CD4-positive, alpha-beta T cell (primary cell): ENCODE results near the gene RNF144B. TPM values are rescaled to one million over a fixed set of nuclear protein-coding genes. Genes with fewer than 3 reads are reported as not detected.

Experiments used
- ATAC-seq: fragments of 200-7000 bp; cut with Tn5 transposase; one replicate; pipeline ENCODE4 v1.10.0; 2022; ENCODE audit warnings: mild to moderate bottlenecking; ENCODE audit not compliant: poor library complexity
- CTCF ChIA-PET: fragments of 350-600 bp; sonication (Branson Sonifier 250); formaldehyde crosslinking; loops from one replicate; lab custom pipeline; 2021; ENCODE audit warnings: antibody characterized with exemption, inconsistent platforms; lab: Charles Lee
- POLR2A ChIA-PET: fragments of 350-600 bp; sonication (Branson Sonifier 250); formaldehyde crosslinking; loops from one replicate; lab custom pipeline; 2021; ENCODE audit warnings: antibody characterized with exemption, inconsistent platforms; lab: Charles Lee
- DNase-seq, 14 experiments: peaks; one replicate each; pipeline ENCODE4 v3.0.0-alpha.2; 2013 to 2020; ENCODE audit warnings: mixed read lengths in 2 of 14
- H3K27ac ChIP-seq, 2 donors: one replicate each; pipeline versions ENCODE4 v1.5.1 to v1.7.0; 2013; ENCODE audit warnings: low read length in 2 of 2, low read depth in 1 of 2, mild to moderate bottlenecking in 1 of 2
- H3K27me3 ChIP-seq, 2 experiments: 1 replicate in 1 of 2; 2 replicates in 1 of 2; pipeline versions ENCODE4 v1.6.1 to v1.7.0; 2013; ENCODE audit warnings: low read length in 2 of 2, control low read depth in 1 of 2, mild to moderate bottlenecking in 1 of 2, moderate library complexity in 1 of 2; ENCODE audit not compliant: insufficient read depth in 2 of 2, control insufficient read depth in 1 of 2
- H3K36me3 ChIP-seq: one replicate; pipeline ENCODE4 v1.6.1; 2013; ENCODE audit warnings: low read length, control low read depth; ENCODE audit not compliant: insufficient read depth
- H3K4me1 ChIP-seq: one replicate; pipeline ENCODE4 v1.6.1; 2013; ENCODE audit warnings: low read length, control low read depth; ENCODE audit not compliant: insufficient read depth
- H3K4me3 ChIP-seq: one replicate; pipeline ENCODE4 v1.5.1; 2013; ENCODE audit warnings: mild to moderate bottlenecking, low read length, moderate library complexity
- H3K9me3 ChIP-seq, 2 experiments: 1 replicate in 1 of 2; 2 replicates in 1 of 2; pipeline versions ENCODE4 v1.6.1 to v1.7.0; 2013; ENCODE audit warnings: low read length in 2 of 2, mild to moderate bottlenecking in 2 of 2, control low read depth in 1 of 2, moderate library complexity in 1 of 2; ENCODE audit not compliant: control insufficient read depth in 1 of 2, insufficient read depth in 1 of 2
- H3K27ac Mint-ChIP-seq: one replicate; pipeline ENCODE4 v1.8.0; 2020; ENCODE audit warnings: mixed read lengths
- H3K27me3 Mint-ChIP-seq: one replicate; pipeline ENCODE4 v1.8.0; 2021; ENCODE audit warnings: mixed read lengths
- H3K36me3 Mint-ChIP-seq: one replicate; pipeline ENCODE4 v1.8.0; 2021; ENCODE audit warnings: low read depth, mixed read lengths
- H3K4me1 Mint-ChIP-seq: one replicate; pipeline ENCODE4 v1.8.0; 2021; ENCODE audit warnings: low read depth, mixed read lengths
- H3K4me3 Mint-ChIP-seq: one replicate; pipeline ENCODE4 v1.8.0; 2020; ENCODE audit warnings: mild to moderate bottlenecking, mixed read lengths
- H3K9me3 Mint-ChIP-seq: one replicate; pipeline ENCODE4 v1.8.0; 2020; ENCODE audit warnings: mixed read lengths
- CTCF ChIP-seq: fragments of 200-600 bp; IDR thresholded peaks from one replicate; pipeline ENCODE4 v1.8.0; 2022; ENCODE audit warnings: antibody characterized with exemption, mild to moderate bottlenecking
- intact Hi-C, 2 experiments: fragments of 100-400 bp; cut with DNase I in 1 of 2; cut with micrococcal nuclease in 1 of 2; formaldehyde crosslinking; loops; one replicate each; pipeline versions ENCODE4 v1.15.1 to v1.9.0; 2023 to 2025; cut with DNase I, micrococcal nuclease
- total RNA-seq, 174 experiments: library from RNA in 2 of 174; stranded (reverse) in 2 of 174; gene quantifications; one replicate each; pipeline ENCODE4 v1.2.3 and lab custom pipeline; 2021 to 2026

Gene RNF144B
- total RNA-seq, 2 experiments from 2014 or later, result 2.3 to 3.5 TPM

GRCh38 chr6:18414116-18414515, 27.0 kb downstream of the RNF144B start:
- H3K27me3 ChIP-seq, result no peaks in the 10 kb centered on the region
- TF ChIP-seq CTCF, result no peak
- DNase-seq, result no peak
- H3K36me3 Mint-ChIP-seq, result peaks cover 29% of the 10 kb centered on the region
- H3K4me3 ChIP-seq, result no peak overlapping the region
- H3K4me1 Mint-ChIP-seq, result no peaks in the 10 kb centered on the region
- H3K36me3 ChIP-seq, result no peaks in the 10 kb centered on the region
- no peak for ATAC-seq
- ChIA-PET CTCF (no interaction called here), POLR2A (no interaction called here)
- H3K27me3 Mint-ChIP-seq, result no peaks in the 10 kb centered on the region
- no peak overlapping the region for H3K27ac Mint-ChIP-seq
- H3K9me3 Mint-ChIP-seq, result peaks cover 2% of the 10 kb centered on the region
- H3K4me3 Mint-ChIP-seq, result no peak overlapping the region
- H3K4me1 ChIP-seq, result no peaks in the 10 kb centered on the region
- H3K9me3 ChIP-seq, result no peaks in the 10 kb centered on the region
- intact Hi-C loops, result no loop called here
- H3K27ac ChIP-seq, result no peak overlapping the region

- intact Hi-C loops, result no loop called here
- H3K36me3 Mint-ChIP-seq, result peaks cover 29% of the 10 kb centered on the region
- H3K36me3 ChIP-seq, result no peaks in the 10 kb centered on the region
- no peaks in the 10 kb centered on the region for H3K4me1 ChIP-seq
- CTCF ChIA-PET, result no interaction called here
- H3K9me3 ChIP-seq, result no peaks in the 10 kb centered on the region
- H3K9me3 Mint-ChIP-seq, result peaks cover 2% of the 10 kb centered on the region
- POLR2A ChIA-PET, result no interaction called here
- H3K27me3 Mint-ChIP-seq, result no peaks in the 10 kb centered on the region
- H3K27ac ChIP-seq, result no peak overlapping the region
- H3K27me3 ChIP-seq, result no peaks in the 10 kb centered on the region
- no peak overlapping the region for H3K27ac Mint-ChIP-seq
- no peak overlapping the region for H3K4me3 Mint-ChIP-seq
- ATAC-seq, result no peak
- H3K4me3 ChIP-seq, result no peak overlapping the region
- no peak for TF ChIP-seq CTCF
- H3K4me1 Mint-ChIP-seq, result no peaks in the 10 kb centered on the region
- no peak for DNase-seq
These were observed 28.1 kb downstream of the RNF144B start for GRCh38 chr6:18415207-18415606.

DNA sequence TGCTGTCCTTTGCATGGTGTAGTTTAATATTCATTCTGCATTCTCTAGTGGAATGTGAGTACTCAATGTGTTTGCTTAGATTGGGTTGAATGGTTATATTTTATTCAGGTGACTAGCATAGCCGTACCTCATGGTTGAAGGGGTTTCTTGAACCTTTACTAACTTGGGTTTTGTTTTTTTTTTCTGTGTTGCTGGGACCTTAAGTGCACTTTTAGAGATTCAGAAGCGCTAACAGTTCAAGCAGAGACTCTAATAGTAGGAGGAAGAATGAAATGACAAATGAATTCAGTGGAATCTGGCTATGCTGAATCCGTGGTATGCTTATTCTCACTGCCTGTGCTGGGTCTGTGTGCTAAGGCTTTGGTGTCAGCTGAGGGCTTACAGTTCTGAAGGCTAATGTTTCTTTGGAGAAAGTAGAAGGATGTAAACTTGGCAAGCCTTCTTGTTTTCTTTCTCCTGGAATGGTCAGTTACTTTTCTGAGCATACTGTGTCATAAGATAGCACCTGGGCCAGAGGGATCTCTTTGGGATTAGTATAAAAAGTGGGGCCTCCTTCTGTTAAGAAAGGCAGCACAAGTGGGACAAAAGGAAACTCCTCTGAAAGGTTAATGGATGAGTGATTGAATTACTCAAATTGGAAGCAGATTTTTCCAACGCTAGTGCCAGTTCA, 28.7 kb downstream of the RNF144B start:
- ATAC-seq, result no peak
- DNase-seq, result no peak
- Histone ChIP-seq H3K36me3 (no peaks in the 10 kb centered on the region), H3K27ac (no peak overlapping the region), H3K27me3 (no peaks in the 10 kb centered on the region), H3K4me1 (no peaks in the 10 kb centered on the region), H3K9me3 (no peaks in the 10 kb centered on the region), H3K4me3 (no peak overlapping the region)
- intact Hi-C loops, result no loop called here
- H3K36me3 Mint-ChIP-seq, result peaks cover 25% of the 10 kb centered on the region
- no peaks in the 10 kb centered on the region for H3K4me1 Mint-ChIP-seq
- ChIA-PET CTCF (no interaction called here), POLR2A (no interaction called here)
- no peaks in the 10 kb centered on the region for H3K27me3 Mint-ChIP-seq
- peaks cover 2% of the 10 kb centered on the region for H3K9me3 Mint-ChIP-seq
- no peak for TF ChIP-seq CTCF
- H3K4me3 Mint-ChIP-seq, result no peak overlapping the region
- no peak overlapping the region for H3K27ac Mint-ChIP-seq
